Transverse colon (tissue), 4 donors: Measurements from ENCODE around the gene LRP1. TPM values are rescaled to one million over a fixed set of nuclear protein-coding genes. Genes with fewer than 3 reads are reported as not detected.

Experiments used
- DNase-seq: peaks from one replicate; pipeline ENCODE4 v3.0.0-alpha.2; 2019
- H3K27ac ChIP-seq, 4 donors: fragments of 200-600 bp; sonication (generic); 2 replicates each; pipeline ENCODE4 v1.5.1; 2016 to 2018; ENCODE audit warnings: inconsistent platforms in 4 of 4
- H3K27me3 ChIP-seq: fragments of 200-600 bp; sonication (generic); 2 replicates; pipeline ENCODE4 v1.5.1; 2017; ENCODE audit warnings: inconsistent platforms
- H3K36me3 ChIP-seq, 4 donors: fragments of 200-600 bp; sonication (generic); 2 replicates each; pipeline ENCODE4 v1.5.1; 2017 to 2019; ENCODE audit warnings: inconsistent platforms in 4 of 4
- H3K4me1 ChIP-seq, 4 donors: fragments of 200-600 bp; sonication (generic); 2 replicates each; pipeline ENCODE4 v1.5.1; 2017 to 2020; ENCODE audit warnings: inconsistent platforms in 4 of 4
- H3K4me3 ChIP-seq, 4 donors: fragments of 200-600 bp; sonication (generic); 1 replicate in 1 of 4; 2 replicates in 3 of 4; pipeline versions ENCODE4 v1.5.1 to v1.6.1; 2017 to 2019; ENCODE audit warnings: inconsistent platforms in 4 of 4
- H3K9me3 ChIP-seq, 2 donors: fragments of 200-600 bp; sonication (generic); 2 replicates each; pipeline ENCODE4 v1.5.1; 2017 to 2019; ENCODE audit warnings: inconsistent platforms in 2 of 2
- CTCF ChIP-seq, 5 experiments: fragments of 200-600 bp in 3 of 5; fragments of 450-650 bp in 2 of 5; sonication (generic) in 3 of 5; IDR thresholded peaks; 1 replicate in 2 of 5; 2 replicates in 3 of 5; pipeline ENCODE4 v1.5.1; 2016 to 2017; ENCODE audit warnings: antibody characterized with exemption in 5 of 5, inconsistent platforms in 3 of 5, mild to moderate bottlenecking in 2 of 5, moderate library complexity in 1 of 5
- EP300 ChIP-seq: sonication (generic); formaldehyde crosslinking; IDR thresholded peaks from one replicate; pipeline ENCODE4 v1.6.1; 2017; ENCODE audit warnings: antibody characterized with exemption, low read depth
- POLR2A ChIP-seq: fragments of 450-650 bp; IDR thresholded peaks from one replicate; pipeline ENCODE4 v1.6.1; 2016; ENCODE audit warnings: antibody characterized with exemption, mild to moderate bottlenecking, moderate library complexity
- POLR2AphosphoS5 ChIP-seq, 3 donors: sonication (generic); formaldehyde crosslinking; IDR thresholded peaks; one replicate each; pipeline ENCODE4 v1.6.1; 2016; ENCODE audit warnings: antibody characterized with exemption in 3 of 3
- WGBS, 2 donors: methylation state at CpG; one replicate each; pipeline ENCODE4 v1.1.5; 2018; ENCODE audit warnings: low coverage in 1 of 2; 5-methylcytosine and 5-hydroxymethylcytosine counted together
- in situ Hi-C, 4 donors: fragments of 200-750 bp; cut with MboI; loops; one replicate each; pipeline versions ENCODE4 v1.15.0 to v1.15.1; 2017; ENCODE audit warnings: low sequenced_read_pairs in 3 of 4, low pct_ligation_motif_present in 1 of 4, low pct_unique_long_range_greater_than_20kb in 1 of 4
- intact Hi-C: fragments of 100-400 bp; cut with DNase I; formaldehyde crosslinking; loops from one replicate; pipeline ENCODE4 v1.15.1; 2023; ENCODE audit warnings: low total_unique reads
- total RNA-seq, 4 donors: library from RNA; depleted of rRNA; stranded (reverse); fragments of >200 nt; gene quantifications; one replicate each; pipeline ENCODE4 v1.1.0, GENCODE V29; 2016

LRP1 gene
- total RNA-seq, 4 donors from 2014 or later: 94.3 to 248 (median 199) TPM

- H3K4me3 ChIP-seq: no peak overlapping the region
- in situ Hi-C loops (loop anchor here in 1 of 4 donors (25.0 kb wide), 1 partner anchor 429 kb away; the partner anchor contains the start of genes HSD17B6 and PRIM1), intact Hi-C loops (no loop called here)
- no peak for DNase-seq
- 90% methylated on average over 11 of the region's 11 CpGs; no CpG with 5 or more reads in 1 of the 2 donors for WGBS, 2 donors
- no peaks in the 10 kb centered on the region for H3K4me1 ChIP-seq
- TF ChIP-seq CTCF (IDR thresholded peaks at IDR 0.05): no peak
- H3K9me3 ChIP-seq: no peaks in the 10 kb centered on the region
- H3K27ac ChIP-seq: no peak overlapping the region
- H3K27me3 ChIP-seq: no peaks in the 10 kb centered on the region
- H3K36me3 ChIP-seq: peaks cover 0 to 23% (median 10%) of the 10 kb centered on the region in 4 donors
These were observed 63.1 kb downstream of the LRP1 start for GRCh38 chr12:57191410-57191809.

GRCh38 chr12:57192920-57193319 lies 64.6 kb downstream of the LRP1 start:
- Histone ChIP-seq H3K27ac (no peak overlapping the region), H3K36me3 (peaks cover 0 to 28% (median 12%) of the 10 kb centered on the region in 4 donors), H3K27me3 (no peaks in the 10 kb centered on the region), H3K4me3 (no peak overlapping the region), H3K9me3 (no peaks in the 10 kb centered on the region), H3K4me1 (no peaks in the 10 kb centered on the region)
- in situ Hi-C loops: loop anchor here in 1 of 4 donors (25.0 kb wide), 1 partner anchor 431 kb away; the partner anchor contains the start of genes HSD17B6 and PRIM1
- 89% methylated on average over 16 of the region's 16 CpGs; no CpG with 5 or more reads in 1 of the 2 donors for WGBS, 2 donors
- DNase-seq: no peak
- TF ChIP-seq POLR2AphosphoS5 (IDR thresholded peaks at IDR 0.05) (no peak), POLR2A (no peak)
- intact Hi-C loops: no loop called here

- Histone ChIP-seq H3K27ac (no peak overlapping the region), H3K36me3 (peaks cover 0 to 35% (median 12%) of the 10 kb centered on the region in 4 donors), H3K4me1 (no peaks in the 10 kb centered on the region), H3K9me3 (no peaks in the 10 kb centered on the region), H3K27me3 (no peaks in the 10 kb centered on the region), H3K4me3 (no peak overlapping the region)
- intact Hi-C loops (no loop called here), in situ Hi-C loops (loop anchor here in 1 of 4 donors (25.0 kb wide), 1 partner anchor 431 kb away; the partner anchor contains the start of genes HSD17B6 and PRIM1)
- DNase-seq: no peak
- WGBS, 2 donors: 85% methylated on average over 19 of the region's 19 CpGs; no CpG with 5 or more reads in 1 of the 2 donors
- TF ChIP-seq CTCF (IDR thresholded peaks at IDR 0.05): no peak
- TF ChIP-seq POLR2AphosphoS5 (IDR thresholded peaks at IDR 0.05): no peak
These were observed 65.5 kb downstream of the LRP1 start for GRCh38 chr12:57193706-57194245.

GRCh38 chr12:57194253-57194652 lies 66.0 kb downstream of the LRP1 start:
- TF ChIP-seq CTCF (IDR thresholded peaks at IDR 0.05) (no peak), POLR2A (no peak), EP300 (no peak), POLR2AphosphoS5 (IDR thresholded peaks at IDR 0.05) (no peak)
- Histone ChIP-seq H3K27ac (no peak overlapping the region), H3K27me3 (no peaks in the 10 kb centered on the region), H3K36me3 (peaks cover 0 to 37% (median 12%) of the 10 kb centered on the region in 4 donors), H3K9me3 (no peaks in the 10 kb centered on the region), H3K4me1 (no peaks in the 10 kb centered on the region), H3K4me3 (no peak overlapping the region)
- intact Hi-C loops (no loop called here), in situ Hi-C loops (loop anchor here in 1 of 4 donors (25.0 kb wide), 1 partner anchor 432 kb away; the partner anchor contains the start of genes HSD17B6 and PRIM1)
- 90% methylated on average over 18 of the region's 18 CpGs; no CpG with 5 or more reads in 1 of the 2 donors for WGBS, 2 donors
- no peak for DNase-seq
